ENCODE measurements around the gene TOP3B. TPM values are rescaled to one million over a fixed set of nuclear protein-coding genes. Genes with fewer than 3 reads are reported as not detected.

The TOP3B gene
- polyA plus RNA-seq, 1 donor from 2014 or later: 33.7 TPM

- Histone ChIP-seq H3K9me3 (ENCODE audit: low read length) (no peaks in the 10 kb centered on the region), H2AFZ (ENCODE audit: low read depth, low read length) (no peak overlapping the region), H3F3A (ENCODE audit: insufficient read depth, low read length, poor library complexity, severe bottlenecking) (no peaks in the 10 kb centered on the region), H3K27me3 (ENCODE audit: insufficient read depth, low read depth, low read length) (no peaks in the 10 kb centered on the region), H3K79me2 (replicated peaks; ENCODE audit: insufficient read depth, low read length) (no peaks in the 10 kb centered on the region), H3K36me3 (ENCODE audit: insufficient read depth, low read length) (no peaks in the 10 kb centered on the region), H3K4me2 (ENCODE audit: low read length) (no peak overlapping the region), H3K27ac (ENCODE audit: low read length) (no peak overlapping the region), H3K4me3 (ENCODE audit: low read length) (no peak overlapping the region), H3K9me2 (ENCODE audit: insufficient read depth, low read length) (no peaks in the 10 kb centered on the region), H4K20me1 (ENCODE audit: insufficient read depth) (no peaks in the 10 kb centered on the region), H3K9ac (ENCODE audit: low read length) (no peak overlapping the region)
- no peak for TF ChIP-seq SMC3 (conservative IDR thresholded peaks at IDR 0.05; ENCODE audit: poor library complexity)
- TF ChIP-seq MXI1 (conservative IDR thresholded peaks at IDR 0.05; ENCODE audit: poor library complexity, severe bottlenecking): no peak
- no peak for TF ChIP-seq EP300 (conservative IDR thresholded peaks at IDR 0.05; ENCODE audit: poor library complexity, severe bottlenecking)
- TF ChIP-seq REST (IDR thresholded peaks at IDR 0.05; ENCODE audit: borderline replicate concordance): no peak
- no peak for TF ChIP-seq TAF1 (IDR thresholded peaks at IDR 0.05; ENCODE audit: low read depth)
- TF ChIP-seq RAD21 (conservative IDR thresholded peaks at IDR 0.05): no peak
- no peak for TF ChIP-seq CTCF (IDR thresholded peaks at IDR 0.05; ENCODE audit: poor library complexity, severe bottlenecking)
- TF ChIP-seq POLR2AphosphoS5 (IDR thresholded peaks at IDR 0.05): no peak
Observed at GRCh38 chr22:21948824-21949568, 33.6 kb downstream of the TOP3B start.

DNA sequence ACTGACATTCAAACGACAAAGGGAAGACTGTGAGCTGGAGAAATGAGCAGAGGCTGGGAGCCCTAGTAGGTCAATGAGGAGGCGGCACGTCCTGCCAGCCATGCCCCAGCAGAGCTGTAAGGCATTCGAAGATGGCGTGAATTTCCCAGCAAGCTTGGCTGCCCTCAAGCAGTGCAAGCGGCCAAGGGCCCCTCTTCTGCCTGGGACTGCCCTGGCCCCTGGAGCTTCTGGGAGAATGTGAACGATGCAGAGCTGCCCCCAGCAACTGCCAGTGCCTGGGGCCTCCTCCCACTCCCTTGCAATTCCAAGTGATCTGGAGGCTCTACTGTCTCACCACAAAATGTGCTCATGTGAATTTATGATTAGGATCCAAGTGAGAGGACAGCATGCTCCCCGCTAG lies 34.2 kb downstream of the TOP3B start:
- Histone ChIP-seq H2AFZ (ENCODE audit: low read depth, low read length) (no peak overlapping the region), H3K4me2 (ENCODE audit: low read length) (no peak overlapping the region), H3F3A (ENCODE audit: insufficient read depth, low read length, poor library complexity, severe bottlenecking) (no peaks in the 10 kb centered on the region), H3K27ac (ENCODE audit: low read length) (no peak overlapping the region), H3K27me3 (ENCODE audit: insufficient read depth, low read depth, low read length) (no peaks in the 10 kb centered on the region), H3K4me3 (ENCODE audit: low read length) (no peak overlapping the region), H3K9me2 (ENCODE audit: insufficient read depth, low read length) (no peaks in the 10 kb centered on the region), H3K36me3 (ENCODE audit: insufficient read depth, low read length) (no peaks in the 10 kb centered on the region), H3K9ac (ENCODE audit: low read length) (no peak overlapping the region), H4K20me1 (ENCODE audit: insufficient read depth) (no peaks in the 10 kb centered on the region), H3K79me2 (replicated peaks; ENCODE audit: insufficient read depth, low read length) (no peaks in the 10 kb centered on the region), H3K9me3 (ENCODE audit: low read length) (no peaks in the 10 kb centered on the region)
- TF ChIP-seq MXI1 (conservative IDR thresholded peaks at IDR 0.05; ENCODE audit: poor library complexity, severe bottlenecking): no peak
- TF ChIP-seq SMC3 (conservative IDR thresholded peaks at IDR 0.05; ENCODE audit: poor library complexity): no peak
- TF ChIP-seq CTCF (IDR thresholded peaks at IDR 0.05; ENCODE audit: poor library complexity, severe bottlenecking): no peak
- TF ChIP-seq RAD21 (conservative IDR thresholded peaks at IDR 0.05): no peak
- TF ChIP-seq POLR2AphosphoS5 (IDR thresholded peaks at IDR 0.05): no peak
- no peak for TF ChIP-seq TAF1 (IDR thresholded peaks at IDR 0.05; ENCODE audit: low read depth)

Measured in neural cell (in vitro differentiated cells).